WTC11 (cell line): ENCODE data around the gene FOXJ2.

Experiments
- CTCF ChIP-seq: fragments of 200-600 bp; IDR thresholded peaks from 2 replicates; pipeline ENCODE4 v1.8.0; 2022; ENCODE audit warnings: antibody characterized with exemption
- FOXK1 ChIP-seq: sonication (generic); formaldehyde crosslinking; IDR thresholded peaks from 2 replicates; pipeline ENCODE4 v1.8.0; 2022; ENCODE audit warnings: mild to moderate bottlenecking, moderate library complexity, missing genetic modification reagents
- NR2C2 ChIP-seq: sonication (generic); formaldehyde crosslinking; IDR thresholded peaks from 2 replicates; pipeline ENCODE4 v1.8.0; 2022; ENCODE audit warnings: mild to moderate bottlenecking, missing genetic modification reagents
- PRDM15 ChIP-seq: sonication (generic); formaldehyde crosslinking; IDR thresholded peaks from 2 replicates; pipeline ENCODE4 v1.8.0; 2022; ENCODE audit warnings: missing genetic modification reagents
- RELA ChIP-seq: sonication (generic); formaldehyde crosslinking; IDR thresholded peaks from 2 replicates; pipeline ENCODE4 v1.8.1; 2022; ENCODE audit warnings: missing genetic modification reagents, mild to moderate bottlenecking, borderline replicate concordance
- TEAD4 ChIP-seq: sonication (generic); formaldehyde crosslinking; IDR thresholded peaks from 2 replicates; pipeline ENCODE4 v1.8.0; 2022; ENCODE audit warnings: mild to moderate bottlenecking, missing genetic modification reagents
- USF1 ChIP-seq: sonication (generic); formaldehyde crosslinking; IDR thresholded peaks from 2 replicates; pipeline ENCODE4 v1.8.0; 2022; ENCODE audit warnings: mild to moderate bottlenecking, missing genetic modification reagents
- ZNF425 ChIP-seq: fragments of 250-450 bp; sonication (Bioruptor Pico); conservative IDR thresholded peaks from 2 replicates; pipeline ENCODE4 v1.9.0; 2021; ENCODE audit warnings: mild to moderate bottlenecking
- ZNF532 ChIP-seq: fragments of 250-450 bp; sonication (Bioruptor Pico); IDR thresholded peaks from 2 replicates; pipeline ENCODE4 v1.9.0; 2021; ENCODE audit warnings: mild to moderate bottlenecking, borderline replicate concordance
- TF ChIP-seq, protein P1 (sequence below): sonication (generic); formaldehyde crosslinking; IDR thresholded peaks from 2 replicates; pipeline ENCODE4 v1.8.0; 2022; ENCODE audit warnings: mild to moderate bottlenecking, missing genetic modification reagents

- TF ChIP-seq ZNF532 (CRISPR knock-in tag), result no peak
- no peak for TF ChIP-seq RELA (CRISPR knock-in tag)
- TF ChIP-seq TEAD4, result no peak
- no peak for TF ChIP-seq CTCF
- TF ChIP-seq FOXK1 (CRISPR knock-in tag), result no peak
- no peak for TF ChIP-seq PRDM15 (CRISPR knock-in tag)
- TF ChIP-seq, protein P1, sequence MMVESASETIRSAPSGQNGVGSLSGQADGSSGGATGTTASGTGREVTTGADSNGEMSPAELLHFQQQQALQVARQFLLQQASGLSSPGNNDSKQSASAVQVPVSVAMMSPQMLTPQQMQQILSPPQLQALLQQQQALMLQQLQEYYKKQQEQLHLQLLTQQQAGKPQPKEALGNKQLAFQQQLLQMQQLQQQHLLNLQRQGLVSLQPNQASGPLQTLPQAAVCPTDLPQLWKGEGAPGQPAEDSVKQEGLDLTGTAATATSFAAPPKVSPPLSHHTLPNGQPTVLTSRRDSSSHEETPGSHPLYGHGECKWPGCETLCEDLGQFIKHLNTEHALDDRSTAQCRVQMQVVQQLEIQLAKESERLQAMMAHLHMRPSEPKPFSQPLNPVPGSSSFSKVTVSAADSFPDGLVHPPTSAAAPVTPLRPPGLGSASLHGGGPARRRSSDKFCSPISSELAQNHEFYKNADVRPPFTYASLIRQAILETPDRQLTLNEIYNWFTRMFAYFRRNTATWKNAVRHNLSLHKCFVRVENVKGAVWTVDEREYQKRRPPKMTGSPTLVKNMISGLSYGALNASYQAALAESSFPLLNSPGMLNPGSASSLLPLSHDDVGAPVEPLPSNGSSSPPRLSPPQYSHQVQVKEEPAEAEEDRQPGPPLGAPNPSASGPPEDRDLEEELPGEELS (CRISPR knock-in tag), result no peak
- TF ChIP-seq NR2C2 (CRISPR knock-in tag), result no peak
- TF ChIP-seq ZNF425 (CRISPR knock-in tag), result no peak
- no peak for TF ChIP-seq USF1 (CRISPR knock-in tag)
Observed at GRCh38 chr12:8037046-8037663, 4.6 kb downstream of the FOXJ2 start.
